Heart left ventricle (tissue), 16 donors: ENCODE results near the gene RNF39. TPM values are rescaled to one million over a fixed set of nuclear protein-coding genes. Genes with fewer than 3 reads are reported as not detected.

Source experiments
- ATAC-seq, 4 donors: fragments of 200-7000 bp; cut with Tn5 transposase; one replicate each; pipeline ENCODE4 v1.9.1; 2020 to 2022; ENCODE audit warnings: moderate library complexity in 4 of 4, mild to moderate bottlenecking in 3 of 4, moderate number of reproducible peaks in 1 of 4
- DNase-seq, 5 donors: peaks; one replicate each; pipeline ENCODE4 v3.0.0-alpha.2; 2020
- H3K27ac ChIP-seq, 12 donors: fragments of 200-600 bp; sonication (generic) in 4 of 12; one replicate each; pipeline versions ENCODE4 v1.5.0 to v1.8.0; 2016 to 2022; ENCODE audit warnings: mild to moderate bottlenecking in 2 of 12
- H3K27me3 ChIP-seq, 9 donors: fragments of 200-600 bp; sonication (generic) in 2 of 9; one replicate each; pipeline versions ENCODE4 v1.5.1 to v1.8.0; 2016 to 2022; ENCODE audit warnings: mild to moderate bottlenecking in 3 of 9
- H3K36me3 ChIP-seq, 9 donors: fragments of 200-600 bp; sonication (generic) in 2 of 9; one replicate each; pipeline versions ENCODE4 v1.5.0 to v1.8.0; 2018 to 2022; ENCODE audit warnings: mild to moderate bottlenecking in 2 of 9
- H3K4me1 ChIP-seq, 12 donors: fragments of 200-600 bp; sonication (generic) in 4 of 12; one replicate each; pipeline versions ENCODE4 v1.5.0 to v1.8.0; 2016 to 2022; ENCODE audit warnings: mild to moderate bottlenecking in 3 of 12
- H3K4me3 ChIP-seq, 12 donors: fragments of 200-600 bp; sonication (generic) in 4 of 12; one replicate each; pipeline versions ENCODE4 v1.5.0 to v1.8.0; 2017 to 2022; ENCODE audit warnings: mild to moderate bottlenecking in 9 of 12, moderate library complexity in 4 of 12
- H3K9me3 ChIP-seq, 12 donors: fragments of 200-600 bp; sonication (generic) in 4 of 12; one replicate each; pipeline versions ENCODE4 v1.5.0 to v1.8.0; 2016 to 2022; ENCODE audit warnings: mild to moderate bottlenecking in 1 of 12
- POLR2A ChIP-seq, 2 donors: fragments of 450-650 bp; IDR thresholded peaks; one replicate each; pipeline ENCODE4 v1.6.1; 2017; ENCODE audit warnings: antibody characterized with exemption in 2 of 2, mild to moderate bottlenecking in 2 of 2, moderate library complexity in 2 of 2
- whole genome bisulfite sequencing, 4 donors: extraction: QIAGEN DNeasy Blood & Tissue Kit in 2 of 4; methylation state at CpG; one replicate each; pipeline versions ENCODE4 v1.1.5 to v1.1.7; 2013 to 2018; 5-methylcytosine and 5-hydroxymethylcytosine counted together
- intact Hi-C, 10 donors: fragments of 100-400 bp; cut with DNase I; formaldehyde crosslinking; loops; one replicate each; pipeline versions ENCODE4 v1.11.1 to v1.14.2; 2022
- polyA plus RNA-seq, 2 donors: library from polyadenylated mRNA; stranded (reverse); fragments of 200-250 nt; gene quantifications; one replicate each; pipeline ENCODE4 v1.2.3, GENCODE V29; 2013
- total RNA-seq, 9 donors: library from RNA; depleted of rRNA in 2 of 9; stranded (reverse); fragments of >200 nt in 2 of 9; fragmentation: NEBNext Ultra II Directional in 3 of 9; extraction: Animal tissue kit (Norgen Biotek cat#: 25700) in 3 of 9; gene quantifications; one replicate each; pipeline versions ENCODE4 v1.1.0 to v1.2.4, GENCODE V29; 2016 to 2023
- TF ChIP-seq, protein P1 (sequence below), 12 donors: fragments of 200-600 bp; sonication (generic) in 4 of 12; IDR thresholded peaks; one replicate each; pipeline versions ENCODE4 v1.5.0 to v1.8.0; 2018 to 2022; ENCODE audit warnings: antibody characterized with exemption in 12 of 12, mild to moderate bottlenecking in 5 of 12
- donor health status: ischemic (EF 13 %, LVEDD 7.1; RV severe dilation, severe dysfunction).
- donor health status: healthy with polysubstance abuse.
- donor health status: DM: no; HTN: yes; CAD: no.
- donor health status: DM: no; HTN: no; CAD: no.
- donor health status: ischemic (EF 25% LVEDD 6.9; RV normal size, moderate dysfunction).
- donor health status: ischemic (EF 25% LVEDD 5.7; RV mildly dilated, moderate dysfunction).
- donor health status: healthy.
- donor health status: DM: yes; HTN: yes; CAD: no.
- donor health status: ischemic (EF 35%, LVEDD 5.7; RV mildly dilated, moderate dysfunction).
- donor health status: nonischemic (EF 11% LVEDD 7.7; RV severe dilation, severe dysfunction).
- donor health status: DM: yes; HTN: yes; CAD: no.
- donor health status: PGD.
- donor health status: ischemic (EF 29% LVEDD 5.4; RV normal size, mild dysfunction).
- donor health status: nonischemic (EF 23%, LVEDD 6.1; RV moderate dilation, normal function).

The RNF39 gene
- total and polyA plus RNA-seq, 11 donors = 0.68 TPM; not detected in 10

GRCh38 chr6:30075790-30076732 is 492 bp upstream of the RNF39 start:
- peaks cover 0 to 28% (median 20%) of the 10 kb centered on the region in 12 donors for H3K4me1 ChIP-seq
- no peaks in the 10 kb centered on the region for H3K36me3 ChIP-seq
- intact Hi-C loops = no loop called here
- peak overlapping the region in 4 of 12 donors; percentile 34 to 51 (median 42) for H3K4me3 ChIP-seq
- ATAC-seq (no peak), DNase-seq (peak in 1 of 5 donors; percentile 23)
- peaks cover 17 to 86% (median 43%) of the 10 kb centered on the region in 9 donors for H3K27me3 ChIP-seq
- no peaks in the 10 kb centered on the region for H3K9me3 ChIP-seq
- 25 to 30% (median 27%) methylated on average over 21 to 22 of the region's 22 CpGs for WGBS, 4 donors
- no peak overlapping the region for H3K27ac ChIP-seq
- TF ChIP-seq, protein P1, sequence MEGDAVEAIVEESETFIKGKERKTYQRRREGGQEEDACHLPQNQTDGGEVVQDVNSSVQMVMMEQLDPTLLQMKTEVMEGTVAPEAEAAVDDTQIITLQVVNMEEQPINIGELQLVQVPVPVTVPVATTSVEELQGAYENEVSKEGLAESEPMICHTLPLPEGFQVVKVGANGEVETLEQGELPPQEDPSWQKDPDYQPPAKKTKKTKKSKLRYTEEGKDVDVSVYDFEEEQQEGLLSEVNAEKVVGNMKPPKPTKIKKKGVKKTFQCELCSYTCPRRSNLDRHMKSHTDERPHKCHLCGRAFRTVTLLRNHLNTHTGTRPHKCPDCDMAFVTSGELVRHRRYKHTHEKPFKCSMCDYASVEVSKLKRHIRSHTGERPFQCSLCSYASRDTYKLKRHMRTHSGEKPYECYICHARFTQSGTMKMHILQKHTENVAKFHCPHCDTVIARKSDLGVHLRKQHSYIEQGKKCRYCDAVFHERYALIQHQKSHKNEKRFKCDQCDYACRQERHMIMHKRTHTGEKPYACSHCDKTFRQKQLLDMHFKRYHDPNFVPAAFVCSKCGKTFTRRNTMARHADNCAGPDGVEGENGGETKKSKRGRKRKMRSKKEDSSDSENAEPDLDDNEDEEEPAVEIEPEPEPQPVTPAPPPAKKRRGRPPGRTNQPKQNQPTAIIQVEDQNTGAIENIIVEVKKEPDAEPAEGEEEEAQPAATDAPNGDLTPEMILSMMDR (IDR thresholded peaks at IDR 0.05) = peak in 9 of 12 donors; percentile 11 to 49 (median 35)
- no peak for TF ChIP-seq POLR2A (IDR thresholded peaks at IDR 0.05)

GRCh38 chr6:30074331-30075093 is 1.1 kb downstream of the RNF39 start:
- intact Hi-C loops = no loop called here
- Histone ChIP-seq H3K9me3 (no peaks in the 10 kb centered on the region), H3K27ac (no peak overlapping the region), H3K4me1 (peaks cover 0 to 31% (median 23%) of the 10 kb centered on the region in 12 donors), H3K36me3 (peaks cover 0 to 11% (median 4%) of the 10 kb centered on the region in 9 donors), H3K4me3 (peak overlapping the region; percentile 0 to 51 (median 34)), H3K27me3 (peaks cover 17 to 85% (median 46%) of the 10 kb centered on the region in 9 donors)
- no peak for TF ChIP-seq POLR2A (IDR thresholded peaks at IDR 0.05)
- TF ChIP-seq, protein P1 (IDR thresholded peaks at IDR 0.05) = no peak
- no peak for ATAC-seq
- DNase-seq = no peak
- WGBS, 4 donors = 4 to 7% (median 5%) methylated on average over 37 of the region's 37 CpGs

GRCh38 chr6:30073489-30074235 is 1.9 kb downstream of the RNF39 start:
- no peak for TF ChIP-seq POLR2A (IDR thresholded peaks at IDR 0.05)
- TF ChIP-seq, protein P1 (IDR thresholded peaks at IDR 0.05) = no peak
- DNase-seq (no peak), ATAC-seq (no peak)
- Histone ChIP-seq H3K27me3 (peaks cover 17 to 78% (median 46%) of the 10 kb centered on the region in 9 donors), H3K9me3 (no peaks in the 10 kb centered on the region), H3K27ac (no peak overlapping the region), H3K4me3 (peak overlapping the region in 1 of 12 donors; percentile 41), H3K36me3 (peaks cover 0 to 20% (median 11%) of the 10 kb centered on the region in 9 donors), H3K4me1 (peaks cover 0 to 31% (median 23%) of the 10 kb centered on the region in 12 donors)
- WGBS, 4 donors = 49 to 66% (median 53%) methylated on average over 7 of the region's 7 CpGs
- intact Hi-C loops = no loop called here
